ENCODE data around the gene MREG.

GRCh38 chr2:215967590-215968378 is 45.6 kb downstream of the MREG start:
- TF ChIP-seq POU2F2 (IDR thresholded peaks at IDR 0.05; ENCODE audit: borderline replicate concordance, low read depth, low read length): no peak
- TF ChIP-seq, protein P1, sequence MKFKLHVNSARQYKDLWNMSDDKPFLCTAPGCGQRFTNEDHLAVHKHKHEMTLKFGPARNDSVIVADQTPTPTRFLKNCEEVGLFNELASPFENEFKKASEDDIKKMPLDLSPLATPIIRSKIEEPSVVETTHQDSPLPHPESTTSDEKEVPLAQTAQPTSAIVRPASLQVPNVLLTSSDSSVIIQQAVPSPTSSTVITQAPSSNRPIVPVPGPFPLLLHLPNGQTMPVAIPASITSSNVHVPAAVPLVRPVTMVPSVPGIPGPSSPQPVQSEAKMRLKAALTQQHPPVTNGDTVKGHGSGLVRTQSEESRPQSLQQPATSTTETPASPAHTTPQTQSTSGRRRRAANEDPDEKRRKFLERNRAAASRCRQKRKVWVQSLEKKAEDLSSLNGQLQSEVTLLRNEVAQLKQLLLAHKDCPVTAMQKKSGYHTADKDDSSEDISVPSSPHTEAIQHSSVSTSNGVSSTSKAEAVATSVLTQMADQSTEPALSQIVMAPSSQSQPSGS (IDR thresholded peaks at IDR 0.05; ENCODE audit: low read length): no peak
